Epithelial cell of proximal tubule (primary cell): ENCODE data around the gene FAM241B. TPM values are rescaled to one million over a fixed set of nuclear protein-coding genes. Genes with fewer than 3 reads are reported as not detected.

Source experiments
- DNase-seq: peaks from one replicate; pipeline ENCODE4 v3.0.0-alpha.2; 2011; ENCODE audit warnings: low read depth
- H3K4me3 ChIP-seq: 2 replicates; pipeline ENCODE4 v1.5.1; 2011; ENCODE audit warnings: low read depth, mild to moderate bottlenecking, low read length
- CTCF ChIP-seq: conservative IDR thresholded peaks from 2 replicates; pipeline ENCODE4 v1.5.1; 2012; ENCODE audit warnings: low read depth, mild to moderate bottlenecking, low read length
- total RNA-seq: library from RNA; depleted of rRNA; stranded (reverse); fragments of >200 nt; gene quantifications from 2 replicates; pipeline ENCODE4 v1.2.3, GENCODE V29; 2015

The FAM241B gene
- total RNA-seq, 1 donor from 2014 or later = 4.2 TPM

GRCh38 chr10:69624245-69624786, 5.7 kb upstream of the FAM241B start:
- no peak for TF ChIP-seq CTCF
- no peak for DNase-seq
- no peak overlapping the region for H3K4me3 ChIP-seq

DNA sequence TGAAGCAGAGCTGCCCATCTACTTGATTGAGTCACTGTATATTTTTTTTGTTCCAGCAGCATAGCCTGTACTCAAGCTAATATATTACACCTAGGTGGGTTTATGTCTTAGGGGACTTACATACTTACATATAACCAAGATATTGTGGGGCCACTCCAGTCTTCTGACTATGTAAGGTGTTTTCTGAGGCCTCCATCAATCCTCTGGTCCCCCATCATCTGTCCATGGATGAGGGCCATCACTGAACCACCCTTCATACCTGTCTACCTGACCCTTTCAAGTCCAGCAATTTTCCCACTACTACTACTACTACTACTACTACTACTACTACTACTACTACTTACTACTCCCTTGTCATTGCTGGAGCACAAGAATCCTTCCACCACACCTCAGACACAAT, 3.2 kb upstream of the FAM241B start:
- no peak for TF ChIP-seq CTCF
- DNase-seq = no peak
- H3K4me3 ChIP-seq = no peak overlapping the region

GRCh38 chr10:69628891-69629290, 1.2 kb upstream of the FAM241B start:
- no peak for DNase-seq
- no peak for TF ChIP-seq CTCF
- H3K4me3 ChIP-seq = no peak overlapping the region

DNA sequence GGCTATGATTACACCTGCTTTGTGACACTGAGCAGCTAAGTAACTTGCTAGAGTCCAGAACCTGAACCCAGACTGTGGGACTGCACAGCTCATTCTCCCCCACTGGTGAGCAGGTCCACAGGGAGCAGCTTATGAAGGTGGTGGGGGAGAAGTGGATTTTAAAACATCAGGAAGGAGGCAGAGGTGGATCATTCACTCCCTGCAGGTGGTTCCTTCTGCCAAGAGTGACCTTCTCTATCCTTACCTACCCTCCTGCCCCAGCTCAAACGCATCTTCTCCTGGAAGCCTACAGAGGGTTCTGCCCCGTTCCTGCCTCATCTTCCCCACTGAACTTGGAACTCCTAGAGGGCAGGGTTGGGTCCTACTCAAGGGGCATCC, 539 bp upstream of the FAM241B start:
- DNase-seq = no peak
- TF ChIP-seq CTCF = no peak
- H3K4me3 ChIP-seq = peak overlapping the region; percentile 72

DNA sequence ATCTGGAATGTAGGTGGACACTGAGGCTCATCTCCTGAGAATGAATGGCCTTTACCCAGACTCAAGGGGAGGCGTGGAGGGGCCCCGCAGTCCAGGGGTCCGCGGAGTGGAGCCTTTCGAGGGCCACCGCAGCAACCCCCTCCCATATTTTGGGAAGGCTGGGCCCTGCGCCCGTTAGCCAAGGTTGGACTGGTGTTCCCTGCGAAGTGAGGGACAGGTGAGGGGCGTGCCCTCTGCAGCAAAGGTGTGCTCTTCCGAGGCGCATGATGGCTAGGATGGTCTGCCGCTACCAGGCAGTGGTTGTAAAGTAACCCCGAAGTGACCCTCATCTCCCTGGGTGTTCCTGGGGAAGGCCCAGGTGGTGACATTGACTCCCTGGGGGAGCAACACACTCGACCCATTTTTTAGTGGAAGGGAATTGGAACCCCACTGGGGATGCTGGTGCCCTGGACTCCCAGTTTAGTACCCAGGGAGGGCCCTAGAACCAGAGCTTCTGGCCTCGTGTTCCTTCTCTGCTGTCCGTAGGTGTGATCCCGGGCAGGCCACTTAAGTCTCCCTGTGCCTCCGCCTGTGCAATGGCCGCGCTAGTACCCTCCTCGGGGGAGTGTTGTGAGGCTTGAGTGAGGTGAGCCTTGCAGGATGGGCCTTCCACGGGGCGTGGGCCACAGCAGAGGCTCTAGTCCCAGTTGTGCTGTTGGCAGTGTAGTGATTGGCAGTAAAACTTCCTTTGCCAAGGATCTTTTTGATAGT, 779 bp downstream of the FAM241B start:
- TF ChIP-seq CTCF = no peak
- H3K4me3 ChIP-seq = peak overlapping the region; percentile 72
- no peak for DNase-seq

- no peak for TF ChIP-seq CTCF
- no peak overlapping the region for H3K4me3 ChIP-seq
- DNase-seq = no peak
These were observed 1.5 kb downstream of the FAM241B start for GRCh38 chr10:69631566-69631965.
